AG04450 (cell line): ENCODE data around the gene FGD1. TPM values are rescaled to one million over a fixed set of nuclear protein-coding genes. Genes with fewer than 3 reads are reported as not detected.

Experiments used
- CTCF ChIA-PET: fragments of 300-600, 350-600 bp; formaldehyde crosslinking; extraction: SDS; loops from one replicate; lab custom pipeline; 2022; ENCODE audit warnings: antibody characterized with exemption, inconsistent platforms; lab: Charles Lee
- POLR2A ChIA-PET: fragments of 350-600 bp; formaldehyde crosslinking; extraction: SDS; loops from one replicate; lab custom pipeline; 2021; ENCODE audit warnings: antibody characterized with exemption, inconsistent platforms; lab: Yijun Ruan, JAX
- DNase-seq: peaks from one replicate; pipeline ENCODE4 v3.0.0-alpha.2; 2011; ENCODE audit warnings: low read depth, low spot score
- H3K27ac ChIP-seq: one replicate; pipeline ENCODE4 v1.5.1; 2012; ENCODE audit warnings: low read depth, low read length, control low read depth
- H3K27me3 ChIP-seq: one replicate; pipeline ENCODE4 v1.6.0; 2012; ENCODE audit warnings: low read length; ENCODE audit not compliant: control insufficient read depth, insufficient read depth
- H3K4me3 ChIP-seq: 2 replicates; pipeline ENCODE4 v1.5.1; 2011; ENCODE audit warnings: mild to moderate bottlenecking, low read depth, low read length, control low read depth
- H3K9me3 ChIP-seq: 2 replicates; pipeline ENCODE4 v1.5.1; 2012; ENCODE audit warnings: low read length; ENCODE audit not compliant: control insufficient read depth, insufficient read depth
- CTCF ChIP-seq: IDR thresholded peaks from 2 replicates; pipeline ENCODE4 v1.5.1; 2011; ENCODE audit warnings: low read depth, low read length, control low read depth, inconsistent platforms
- polyA plus RNA-seq: library from polyadenylated mRNA; depleted of rRNA; stranded (reverse); fragments of >200 nt; gene quantifications from 2 replicates; pipeline ENCODE4 v1.2.3, GENCODE V29; 2011

Gene FGD1
- polyA plus RNA-seq, 1 experiment, result 4.1 TPM

- no peaks in the 10 kb centered on the region for H3K27me3 ChIP-seq
- no peak overlapping the region for H3K27ac ChIP-seq
- no peak overlapping the region for H3K4me3 ChIP-seq
- ChIA-PET CTCF (no interaction called here), POLR2A (no interaction called here)
- no peak for TF ChIP-seq CTCF
- H3K9me3 ChIP-seq, result no peaks in the 10 kb centered on the region
- DNase-seq, result no peak
Observed at GRCh38 chrX:54470054-54470760, 25.8 kb downstream of the FGD1 start.

GRCh38 chrX:54452920-54453319 lies 43.1 kb downstream of the FGD1 start:
- no peak for DNase-seq
- peak; percentile 38 for TF ChIP-seq CTCF
- Histone ChIP-seq H3K9me3 (no peaks in the 10 kb centered on the region), H3K27ac (no peak overlapping the region), H3K27me3 (no peaks in the 10 kb centered on the region), H3K4me3 (no peak overlapping the region)
- ChIA-PET POLR2A (no interaction called here), CTCF (no interaction called here)

GRCh38 chrX:54449929-54450328 lies 46.1 kb downstream of the FGD1 start:
- H3K27me3 ChIP-seq, result no peaks in the 10 kb centered on the region
- POLR2A ChIA-PET, result no interaction called here
- H3K9me3 ChIP-seq, result no peaks in the 10 kb centered on the region
- no peak for TF ChIP-seq CTCF
- H3K27ac ChIP-seq, result no peak overlapping the region
- no peak for DNase-seq
- H3K4me3 ChIP-seq, result no peak overlapping the region
- CTCF ChIA-PET, result no interaction called here

GRCh38 chrX:54447461-54447860 lies 48.6 kb downstream of the FGD1 start:
- peak; percentile 12; the same call in 1 of the 2 replicates for TF ChIP-seq CTCF
- CTCF ChIA-PET, result interaction anchor here (0.6 kb wide), 1 partner anchor 35 kb away, joined by 6 read pairs; no protein-coding TSS in a partner anchor
- no peak for DNase-seq
- Histone ChIP-seq H3K9me3 (no peaks in the 10 kb centered on the region), H3K4me3 (no peak overlapping the region), H3K27ac (no peak overlapping the region), H3K27me3 (no peaks in the 10 kb centered on the region)
- POLR2A ChIA-PET, result no interaction called here

GRCh38 chrX:54446084-54446483 lies 50.0 kb downstream of the FGD1 start:
- H3K27ac ChIP-seq, result no peak overlapping the region
- H3K27me3 ChIP-seq, result no peaks in the 10 kb centered on the region
- ChIA-PET POLR2A (no interaction called here), CTCF (no interaction called here)
- no peak overlapping the region for H3K4me3 ChIP-seq
- DNase-seq, result no peak
- H3K9me3 ChIP-seq, result no peaks in the 10 kb centered on the region
- no peak for TF ChIP-seq CTCF
